ENCODE data around the gene PCBP3. TPM values are rescaled to one million over a fixed set of nuclear protein-coding genes. Genes with fewer than 3 reads are reported as not detected.

The PCBP3 gene
- total RNA-seq, 1 experiment from 2014 or later: 24.1 TPM

Other genes starting within 250 kb of the PCBP3 start
- 3.7 and 3.9 TPM in 2 replicates for gene COL18A1, start 238.6 kb upstream of the PCBP3 start, total RNA-seq (2014; rRNA removed; shearing (Covaris generic))
- gene SLC19A1, start 101.3 kb upstream of the PCBP3 start, total RNA-seq (2014; rRNA removed; shearing (Covaris generic)): 11.5 and 14.9 TPM in 2 replicates

Measured in NCI-H460 (cell line).